ENCODE results near the gene BNC2. TPM values are rescaled to one million over a fixed set of nuclear protein-coding genes. Genes with fewer than 3 reads are reported as not detected.

BNC2 gene
- total and polyA plus RNA-seq, 2 of the 13 experiments (the other 11 are each of a cell fraction or from before 2014, with no cell fraction given), result not detected

DNA sequence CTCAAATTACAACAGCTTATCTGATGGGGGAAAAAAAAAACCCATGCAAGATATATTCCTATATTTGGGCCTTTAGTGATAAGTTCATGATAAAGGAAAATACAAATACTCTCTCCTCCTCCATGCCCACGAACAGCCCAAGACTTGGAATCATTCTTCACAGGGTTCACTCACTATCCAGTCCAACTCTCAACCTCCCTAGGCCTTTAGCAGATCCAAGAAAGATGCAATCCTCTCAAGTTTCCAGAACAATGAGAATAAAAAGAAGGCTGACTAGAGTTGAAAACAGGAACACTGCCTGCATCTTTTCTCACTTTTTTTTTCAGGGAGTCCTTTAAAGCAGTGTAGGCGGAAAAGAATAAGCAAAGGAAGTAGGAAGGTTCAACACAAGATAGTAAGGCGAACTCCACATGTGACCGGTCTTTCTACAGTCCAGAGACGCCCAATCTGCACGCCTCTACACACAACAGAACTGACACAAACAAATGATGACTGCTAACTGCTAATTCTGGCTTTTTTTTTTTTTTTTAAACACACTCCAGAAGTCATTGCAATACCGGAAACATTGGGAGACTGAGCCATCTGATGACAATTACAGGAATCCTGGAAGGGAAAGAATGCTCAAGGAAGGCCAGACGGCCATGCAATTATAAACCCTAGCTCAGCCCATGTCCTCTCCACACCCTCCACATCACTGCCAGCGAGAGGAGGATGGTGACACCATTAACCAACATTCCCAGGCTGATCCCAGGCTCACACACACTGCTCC is 75.4 kb downstream of the BNC2 start:
- Histone ChIP-seq H2AFZ (ENCODE audit: low read length) (no peak overlapping the region), H3K9me3 (ENCODE audit: low read length) (no peaks in the 10 kb centered on the region), H3K27ac (ENCODE audit: extremely low read length, insufficient read depth, low read length) (no peak overlapping the region), H3K79me2 (ENCODE audit: insufficient read depth, low read length) (no peaks in the 10 kb centered on the region), H3K4me1 (ENCODE audit: insufficient read depth, low read length) (no peaks in the 10 kb centered on the region), H3K27me3 (ENCODE audit: control insufficient read depth in 1 of 2, insufficient read depth in 2 of 2, low read length in 2 of 2) (no peaks in the 10 kb centered on the region), H4K20me1 (ENCODE audit: insufficient read depth, low read length) (no peaks in the 10 kb centered on the region), H3K4me2 (ENCODE audit: low read depth, low read length) (no peak overlapping the region), H3K9ac (ENCODE audit: insufficient read depth, low read depth, low read length) (no peak overlapping the region), H3K36me3 (replicated peaks in 1 of 2; ENCODE audit: control insufficient read depth in 1 of 2, insufficient read depth in 2 of 2, low read length in 2 of 2) (no peaks in the 10 kb centered on the region), H3K4me3 (replicated peaks in 1 of 3; ENCODE audit: insufficient read depth in 1 of 3, low read depth in 2 of 3, low read length in 3 of 3) (no peak overlapping the region)
- intact Hi-C loops (cut with micrococcal nuclease; ENCODE audit: unreplicated experiment) (no loop called here), in situ Hi-C loops (cut with HindIII; ENCODE audit: extremely low pct_ligation_motif_present, low pct_unique_long_range_greater_than_20kb) (no loop called here)
- ATAC-seq, result no peak
- POLR2A ChIA-PET, result no interaction called here
- DNase-seq (ENCODE audit: low spot score), result no peak
- no peak for FAIRE-seq
- no peak for TF ChIP-seq RXRA (CRISPR knock-in tag; IDR thresholded peaks at IDR 0.05)
- TF ChIP-seq ZNF790 (CRISPR knock-in tag; IDR thresholded peaks at IDR 0.05; ENCODE audit: borderline replicate concordance), result no peak
- TF ChIP-seq FOXC1 (CRISPR knock-in tag; IDR thresholded peaks at IDR 0.05; ENCODE audit: borderline replicate concordance), result no peak
- no peak for TF ChIP-seq HOXA9 (CRISPR knock-in tag; IDR thresholded peaks at IDR 0.05; ENCODE audit: borderline replicate concordance)
- no peak for TF ChIP-seq JARID2 (CRISPR knock-in tag; IDR thresholded peaks at IDR 0.05; ENCODE audit: insufficient replicate concordance)
- no TSS peak for BruUV-seq (replicated peaks)
- CTCF ChIA-PET (ENCODE audit: low intra/inter-chr PET ratio, low total read pairs), result no interaction called here
- under 1% methylated on average over 9 of the region's 9 CpGs for WGBS (ENCODE audit: low lambda C conversion rate)

GRCh38 chr9:16794103-16794502 is 76.4 kb downstream of the BNC2 start:
- H3K4me1 ChIP-seq (ENCODE audit: insufficient read depth, low read length), result no peaks in the 10 kb centered on the region
- in situ Hi-C loops (cut with HindIII; ENCODE audit: extremely low pct_ligation_motif_present, low pct_unique_long_range_greater_than_20kb) (no loop called here), intact Hi-C loops (cut with micrococcal nuclease; ENCODE audit: unreplicated experiment) (no loop called here)
- POLR2A ChIA-PET, result no interaction called here
- H2AFZ ChIP-seq (ENCODE audit: low read length), result no peak overlapping the region
- no peaks in the 10 kb centered on the region for H3K79me2 ChIP-seq (ENCODE audit: insufficient read depth, low read length)
- no peak overlapping the region for H3K9ac ChIP-seq (ENCODE audit: insufficient read depth, low read depth, low read length)
- ATAC-seq (no peak), DNase-seq (ENCODE audit: low spot score) (no peak), FAIRE-seq (no peak)
- no peak overlapping the region for H3K27ac ChIP-seq (ENCODE audit: extremely low read length, insufficient read depth, low read length)
- CTCF ChIA-PET (ENCODE audit: low intra/inter-chr PET ratio, low total read pairs), result no interaction called here
- H3K4me3 ChIP-seq (replicated peaks in 1 of 3; ENCODE audit: insufficient read depth in 1 of 3, low read depth in 2 of 3, low read length in 3 of 3), result no peak overlapping the region
- H3K36me3 ChIP-seq (replicated peaks in 1 of 2; ENCODE audit: control insufficient read depth in 1 of 2, insufficient read depth in 2 of 2, low read length in 2 of 2), result no peaks in the 10 kb centered on the region
- no peak overlapping the region for H3K4me2 ChIP-seq (ENCODE audit: low read depth, low read length)
- no peaks in the 10 kb centered on the region for H3K27me3 ChIP-seq (ENCODE audit: control insufficient read depth in 1 of 2, insufficient read depth in 2 of 2, low read length in 2 of 2)
- no peaks in the 10 kb centered on the region for H4K20me1 ChIP-seq (ENCODE audit: insufficient read depth, low read length)
- H3K9me3 ChIP-seq (ENCODE audit: low read length), result no peaks in the 10 kb centered on the region
- BruUV-seq (replicated peaks), result no TSS peak
- WGBS (ENCODE audit: low lambda C conversion rate), result 20% methylated on average over 4 of the region's 4 CpGs
- no peak for TF ChIP-seq SNAI1 (CRISPR knock-in tag; IDR thresholded peaks at IDR 0.05; ENCODE audit: borderline replicate concordance)
- no peak for TF ChIP-seq ZUFSP (CRISPR knock-in tag; IDR thresholded peaks at IDR 0.05; ENCODE audit: borderline replicate concordance)
- TF ChIP-seq FIP1L1 (IDR thresholded peaks at IDR 0.05; ENCODE audit: borderline replicate concordance, insufficient read depth, low read depth, low read length), result no peak
- no peak for TF ChIP-seq ZNF746 (CRISPR knock-in tag; IDR thresholded peaks at IDR 0.05)
- TF ChIP-seq, protein P1, sequence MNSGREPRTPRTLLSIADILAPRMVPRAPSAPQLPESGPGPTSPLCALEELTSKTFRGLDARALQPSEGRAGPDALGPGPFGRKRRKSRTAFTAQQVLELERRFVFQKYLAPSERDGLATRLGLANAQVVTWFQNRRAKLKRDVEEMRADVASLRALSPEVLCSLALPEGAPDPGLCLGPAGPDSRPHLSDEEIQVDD (CRISPR knock-in tag; IDR thresholded peaks at IDR 0.05; ENCODE audit: borderline replicate concordance), result no peak
- TF ChIP-seq JARID2 (CRISPR knock-in tag; IDR thresholded peaks at IDR 0.05; ENCODE audit: insufficient replicate concordance), result no peak
- TF ChIP-seq, protein P2, sequence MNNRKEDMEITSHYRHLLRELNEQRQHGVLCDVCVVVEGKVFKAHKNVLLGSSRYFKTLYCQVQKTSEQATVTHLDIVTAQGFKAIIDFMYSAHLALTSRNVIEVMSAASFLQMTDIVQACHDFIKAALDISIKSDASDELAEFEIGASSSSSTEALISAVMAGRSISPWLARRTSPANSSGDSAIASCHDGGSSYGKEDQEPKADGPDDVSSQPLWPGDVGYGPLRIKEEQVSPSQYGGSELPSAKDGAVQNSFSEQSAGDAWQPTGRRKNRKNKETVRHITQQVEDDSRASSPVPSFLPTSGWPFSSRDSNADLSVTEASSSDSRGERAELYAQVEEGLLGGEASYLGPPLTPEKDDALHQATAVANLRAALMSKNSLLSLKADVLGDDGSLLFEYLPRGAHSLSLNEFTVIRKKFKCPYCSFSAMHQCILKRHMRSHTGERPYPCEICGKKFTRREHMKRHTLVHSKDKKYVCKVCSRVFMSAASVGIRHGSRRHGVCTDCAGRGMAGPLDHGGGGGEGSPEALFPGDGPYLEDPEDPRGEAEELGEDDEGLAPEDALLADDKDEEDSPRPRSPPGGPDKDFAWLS (CRISPR knock-in tag; IDR thresholded peaks at IDR 0.05; ENCODE audit: borderline replicate concordance), result no peak
- TF ChIP-seq, protein P3, sequence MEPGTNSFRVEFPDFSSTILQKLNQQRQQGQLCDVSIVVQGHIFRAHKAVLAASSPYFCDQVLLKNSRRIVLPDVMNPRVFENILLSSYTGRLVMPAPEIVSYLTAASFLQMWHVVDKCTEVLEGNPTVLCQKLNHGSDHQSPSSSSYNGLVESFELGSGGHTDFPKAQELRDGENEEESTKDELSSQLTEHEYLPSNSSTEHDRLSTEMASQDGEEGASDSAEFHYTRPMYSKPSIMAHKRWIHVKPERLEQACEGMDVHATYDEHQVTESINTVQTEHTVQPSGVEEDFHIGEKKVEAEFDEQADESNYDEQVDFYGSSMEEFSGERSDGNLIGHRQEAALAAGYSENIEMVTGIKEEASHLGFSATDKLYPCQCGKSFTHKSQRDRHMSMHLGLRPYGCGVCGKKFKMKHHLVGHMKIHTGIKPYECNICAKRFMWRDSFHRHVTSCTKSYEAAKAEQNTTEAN (CRISPR knock-in tag; conservative IDR thresholded peaks at IDR 0.05), result no peak
